NCI-H2107 treated with DMSO at 0.1 percent for 48 hours (cell line): ENCODE data around the gene DBX1.
"Not testable (repeated sequence)": the region's sequence is repeated elsewhere in the genome, so short reads cannot be mapped to it uniquely, and the experiment has no call there.

Experiments used
- DNase-seq: peaks from one replicate; lab custom pipeline; 2025; ENCODE audit not compliant: unreplicated experiment; lab: John Stamatoyannopoulos, UW

DBX1 gene

DNA sequence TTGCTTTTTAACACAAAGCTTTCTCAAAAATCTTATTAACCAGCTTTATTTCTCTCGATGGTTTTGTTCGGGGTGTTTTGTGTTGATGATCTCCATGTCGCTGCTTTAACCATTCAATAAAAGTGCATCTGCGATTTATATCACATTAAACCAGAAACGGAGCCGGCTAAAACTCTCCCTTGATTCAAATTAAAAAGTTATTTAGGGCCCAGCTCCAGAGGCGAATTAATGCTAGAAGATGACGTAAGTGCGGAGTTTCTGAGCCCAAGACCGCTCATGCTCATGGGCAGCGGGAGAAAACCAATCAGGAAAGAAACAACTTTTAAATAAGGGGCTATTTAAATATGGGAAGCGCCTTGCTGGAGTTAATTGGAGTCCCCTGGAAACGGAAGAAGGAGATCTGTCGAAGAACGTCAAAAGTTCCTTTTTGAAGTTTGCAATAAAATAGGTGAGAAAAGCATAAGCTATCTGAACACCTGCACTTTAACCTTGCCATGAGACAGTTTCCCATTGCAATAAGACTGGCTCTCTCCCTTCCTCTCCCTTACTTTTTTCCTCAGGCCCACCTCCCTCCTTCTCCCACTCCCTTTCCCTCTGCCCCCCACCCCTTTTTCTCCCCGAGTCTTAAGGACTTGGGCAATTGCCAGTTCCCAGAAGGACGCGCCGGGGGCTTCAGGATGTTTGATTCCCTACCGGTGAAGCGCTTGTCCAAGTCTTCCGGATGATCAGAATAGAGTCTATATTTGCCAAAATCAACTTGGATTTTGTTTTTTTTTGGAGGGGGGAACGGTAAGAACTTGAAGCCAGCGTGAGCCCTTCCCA is 1.9 kb upstream of the DBX1 start:
- DNase-seq, result no peak

DNA sequence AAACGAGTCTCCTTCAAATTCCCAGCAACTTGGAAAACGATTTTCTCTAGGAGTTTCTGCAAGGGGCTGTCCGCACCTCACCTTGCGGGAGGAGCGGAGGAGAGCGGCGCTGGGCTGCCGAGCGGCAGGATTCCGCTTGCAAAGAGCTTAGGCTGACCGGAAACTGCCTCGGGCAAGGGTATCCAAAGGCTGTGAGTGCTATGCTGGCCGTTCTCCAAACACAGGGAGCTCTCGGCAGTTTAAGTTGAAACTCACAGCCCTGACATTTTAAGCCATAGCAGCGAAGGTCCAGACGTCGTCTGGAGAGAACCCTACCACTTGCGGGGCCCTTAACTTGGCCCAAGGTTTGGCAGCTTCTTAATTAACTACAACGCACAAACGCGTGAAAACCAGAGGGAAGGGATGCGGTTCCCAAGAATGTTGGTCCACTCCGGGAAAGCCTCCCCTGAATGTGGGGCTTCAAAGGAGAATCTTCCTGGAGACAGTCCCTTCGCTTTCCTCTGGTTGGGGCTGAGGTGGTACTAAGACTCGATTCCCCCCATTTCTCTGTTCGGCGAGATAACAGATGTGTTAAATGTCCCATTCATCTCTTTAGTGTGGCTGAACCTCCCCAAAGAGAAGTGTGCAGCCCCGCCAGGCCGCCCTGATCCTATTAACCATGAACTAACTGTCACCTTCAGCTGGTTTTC is 1.1 kb upstream of the DBX1 start:
- no peak for DNase-seq

DNA sequence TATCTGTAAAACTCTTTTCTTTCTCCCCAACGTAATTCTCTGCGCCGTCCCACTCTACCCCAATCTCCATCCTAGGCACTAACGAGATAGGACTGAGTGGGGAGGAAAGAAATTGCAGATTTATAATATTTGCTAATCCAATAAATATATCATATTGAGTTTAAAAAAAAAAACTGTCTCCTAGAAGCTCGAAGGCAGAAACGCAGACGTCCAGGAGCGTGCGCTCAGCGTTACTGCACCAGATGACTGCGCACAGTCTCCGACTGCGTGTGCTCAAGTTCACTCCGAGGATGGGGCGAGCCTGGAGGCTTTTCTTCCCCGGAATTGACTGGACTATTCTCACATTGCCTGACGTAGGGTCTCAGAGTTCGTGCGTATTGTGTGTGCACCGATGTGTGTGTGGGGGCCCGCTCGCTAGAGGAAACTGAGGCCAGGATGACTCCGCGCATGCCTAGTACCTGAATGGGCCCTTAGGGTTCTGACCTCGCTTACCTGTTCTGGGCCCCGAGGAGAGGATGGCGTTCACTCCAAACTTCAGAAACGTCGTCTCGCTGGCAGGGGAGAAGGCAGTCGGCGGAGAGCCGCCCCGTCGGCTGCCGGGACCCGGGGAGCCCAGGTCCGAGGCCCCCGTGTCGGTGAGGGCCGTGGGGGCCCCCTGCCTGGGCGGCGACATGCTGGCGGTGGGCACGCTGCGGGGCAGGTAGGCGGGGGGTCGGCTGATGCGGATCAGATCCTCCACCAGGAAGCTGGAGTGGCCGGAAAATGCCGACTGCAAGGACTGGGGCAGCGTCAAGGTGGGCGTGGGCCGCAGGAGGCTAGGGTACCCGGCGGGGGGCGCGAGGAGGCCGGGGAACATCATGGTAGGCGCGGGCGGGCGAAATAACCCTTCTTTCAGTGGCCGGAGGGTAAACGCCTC is 551 bp downstream of the DBX1 start:
- DNase-seq, result no peak

DNA sequence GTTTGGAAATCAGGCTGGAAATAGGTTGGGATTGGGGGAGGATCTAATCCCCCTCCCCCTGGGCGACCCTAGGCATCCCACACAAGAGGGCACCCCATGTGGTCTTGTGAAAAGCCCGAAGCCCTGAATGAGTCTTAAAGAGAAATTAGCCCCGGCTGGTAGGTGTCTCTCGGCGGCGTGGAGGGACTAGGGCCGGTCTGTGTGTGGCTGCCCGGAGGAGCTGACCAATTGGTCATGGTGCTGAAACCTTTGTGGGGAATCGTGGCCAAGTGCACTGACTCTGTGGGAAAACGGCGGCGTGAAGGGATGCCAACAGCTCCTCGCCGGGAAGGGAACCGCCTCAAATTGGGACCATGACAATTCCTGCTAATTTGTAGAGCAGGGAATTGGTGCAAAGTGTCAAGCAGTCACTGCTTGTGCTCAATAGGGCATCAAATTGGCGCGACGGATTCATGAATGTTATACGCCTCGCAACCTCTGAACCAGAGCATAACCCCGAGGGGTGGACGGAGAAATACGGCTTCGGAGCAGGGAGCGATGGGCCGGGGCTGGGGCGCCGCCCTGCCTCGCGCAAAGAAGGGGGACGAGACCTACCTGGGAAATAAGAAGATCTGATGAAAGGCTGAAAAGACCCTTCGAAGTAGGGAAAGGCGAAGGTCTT is 1.5 kb downstream of the DBX1 start:
- no peak for DNase-seq

DNA sequence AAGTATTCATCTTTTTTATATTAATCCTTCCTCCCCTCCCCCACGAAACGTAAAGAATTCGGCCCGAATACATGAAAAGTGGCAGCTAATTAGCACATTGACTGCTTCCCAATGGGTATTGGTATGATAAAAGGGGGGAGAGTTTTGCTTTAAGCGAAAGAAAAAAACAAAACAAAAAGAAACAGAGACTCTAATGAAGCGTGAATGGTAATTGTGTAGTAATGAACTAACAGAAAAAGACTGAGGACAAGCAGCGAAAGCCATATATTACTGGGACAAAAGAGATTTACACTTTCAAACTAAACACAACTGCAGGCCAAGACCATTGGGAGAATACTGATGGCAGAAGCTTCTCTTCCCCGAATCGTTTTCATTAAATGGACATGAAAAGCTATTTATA is 2.5 kb downstream of the DBX1 start:
- no peak for DNase-seq

DNA sequence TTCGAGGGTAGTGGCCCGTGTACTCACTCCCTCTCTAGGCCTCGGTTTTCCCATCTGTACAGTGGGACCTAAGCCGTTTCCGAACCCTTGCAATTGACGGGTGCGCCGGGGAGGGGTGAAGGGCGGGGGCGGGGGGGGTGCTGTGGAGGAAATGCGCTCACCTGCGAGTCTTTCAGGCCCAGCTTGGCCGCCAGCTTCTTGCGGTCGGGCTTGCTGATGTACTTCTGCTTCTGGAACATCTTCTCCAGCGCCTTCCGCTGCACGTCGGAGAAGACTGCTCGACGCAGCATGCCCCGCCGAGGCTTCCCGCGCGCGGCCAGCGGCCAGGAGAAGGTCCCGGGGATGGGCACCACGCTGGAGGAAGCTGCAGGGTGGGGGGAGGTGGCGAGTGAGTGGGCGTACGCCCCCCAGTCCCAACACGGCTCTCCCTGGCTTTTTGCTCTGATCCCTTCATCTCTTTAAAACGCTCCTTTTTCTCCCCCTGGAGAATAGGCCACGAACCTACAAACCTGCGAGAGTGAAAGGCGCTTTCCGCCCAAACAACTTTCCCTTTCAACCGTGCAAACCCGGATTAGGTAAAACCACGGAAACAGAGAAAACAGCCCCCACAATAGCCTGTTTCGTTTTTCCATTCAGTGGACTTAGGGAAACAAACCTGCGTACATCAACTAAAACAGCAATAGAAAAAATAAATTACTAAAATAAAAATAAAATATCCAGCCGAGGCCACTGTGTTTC is 3.2 kb downstream of the DBX1 start:
- DNase-seq, result no peak

DNA sequence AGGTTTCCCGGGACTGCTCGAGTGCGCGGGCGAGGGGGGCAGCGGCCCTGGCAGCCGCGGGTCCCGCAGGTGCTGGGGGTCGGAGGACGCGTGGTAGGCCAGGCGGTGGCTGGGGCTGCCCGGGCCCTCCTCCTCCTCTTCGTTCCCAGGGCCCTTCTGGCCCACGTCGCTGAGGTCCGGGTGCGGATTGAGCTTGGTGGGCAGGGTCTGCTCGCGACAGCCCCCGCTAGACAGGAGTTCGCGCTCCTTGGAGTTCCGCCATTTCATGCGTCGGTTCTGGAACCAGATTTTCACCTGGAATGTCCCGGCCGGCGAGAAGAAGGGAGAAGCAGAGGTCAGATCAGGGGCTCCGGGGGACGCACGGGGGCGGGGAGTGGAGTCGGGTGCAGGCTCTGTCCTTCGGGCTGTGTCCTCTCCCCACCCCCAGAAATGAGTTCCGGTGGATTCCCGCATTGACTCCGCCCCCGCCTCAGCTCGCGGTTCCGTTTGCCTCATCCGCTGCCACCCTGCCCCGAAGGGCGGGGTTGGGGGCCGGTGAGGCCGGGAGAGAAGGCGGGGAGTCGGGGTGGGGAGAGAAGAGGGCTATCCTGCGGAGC is 3.9 kb downstream of the DBX1 start:
- no peak for DNase-seq

DNA sequence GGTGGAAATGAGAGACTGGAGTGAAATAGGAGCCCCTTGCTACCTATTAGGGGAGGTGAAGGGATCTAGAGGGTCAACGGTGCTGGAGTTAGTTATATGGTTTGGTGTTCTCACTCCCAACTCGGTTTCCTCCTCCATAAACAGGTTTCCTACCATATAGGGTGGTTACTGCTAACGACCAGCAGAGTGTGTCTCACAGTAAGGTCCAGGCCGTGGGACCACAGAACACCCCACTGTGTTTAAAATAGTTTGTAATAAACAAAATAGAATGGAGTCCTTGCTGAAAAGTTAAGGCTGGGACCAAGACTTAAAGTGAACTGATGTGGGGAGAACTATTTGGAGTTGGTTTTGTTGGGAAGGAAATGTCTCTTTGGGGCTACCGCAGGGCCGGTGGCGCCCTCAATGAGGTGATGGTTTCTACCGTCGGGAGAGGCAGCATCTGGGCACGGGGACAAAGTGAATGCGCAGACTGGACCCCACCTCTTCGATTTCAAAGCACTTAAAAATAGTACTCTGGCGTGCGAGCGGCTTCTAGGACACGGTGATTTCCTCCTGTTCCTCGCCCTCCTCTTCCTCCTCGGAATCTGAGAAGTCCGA is 4.5 kb downstream of the DBX1 start:
- no peak for DNase-seq

DNA sequence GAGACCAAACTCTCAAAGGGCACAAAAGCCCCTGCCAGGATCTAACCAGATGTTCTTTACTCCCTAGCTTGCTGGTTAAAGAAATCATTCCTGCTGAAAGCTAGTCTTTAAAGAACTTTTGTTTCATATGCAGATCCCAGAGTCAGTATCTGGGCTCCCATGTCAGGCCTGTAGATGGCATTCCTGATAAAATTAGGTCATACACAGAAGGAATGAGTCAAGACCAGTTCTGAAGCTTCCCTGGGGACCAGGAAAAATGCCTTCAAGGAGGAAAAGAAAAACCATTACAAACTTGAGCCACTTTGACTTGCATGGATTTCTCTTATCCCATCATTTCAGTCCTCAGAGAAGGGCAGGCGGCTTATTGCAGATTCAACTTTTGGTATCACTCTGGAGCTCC is 5.9 kb downstream of the DBX1 start:
- DNase-seq, result no peak

DNA sequence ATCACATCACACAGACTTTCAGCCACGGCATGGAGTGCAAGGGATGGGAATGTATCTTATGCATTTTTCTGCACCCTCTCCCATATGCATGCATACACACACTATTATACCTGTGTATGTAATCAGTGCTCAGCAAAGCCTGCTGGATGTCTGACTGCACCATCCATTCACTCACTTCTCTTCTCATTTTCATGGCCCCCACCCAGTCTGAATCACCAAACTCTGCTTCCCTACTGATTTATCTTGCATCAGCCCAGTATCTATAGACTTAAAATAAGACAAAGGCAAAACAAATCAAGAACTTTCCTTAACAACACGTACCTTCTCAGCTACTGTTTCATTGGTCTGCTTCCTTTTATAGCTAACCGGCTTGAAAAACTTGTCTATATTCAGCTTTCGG is 21.6 kb downstream of the DBX1 start:
- DNase-seq, result no peak

DNA sequence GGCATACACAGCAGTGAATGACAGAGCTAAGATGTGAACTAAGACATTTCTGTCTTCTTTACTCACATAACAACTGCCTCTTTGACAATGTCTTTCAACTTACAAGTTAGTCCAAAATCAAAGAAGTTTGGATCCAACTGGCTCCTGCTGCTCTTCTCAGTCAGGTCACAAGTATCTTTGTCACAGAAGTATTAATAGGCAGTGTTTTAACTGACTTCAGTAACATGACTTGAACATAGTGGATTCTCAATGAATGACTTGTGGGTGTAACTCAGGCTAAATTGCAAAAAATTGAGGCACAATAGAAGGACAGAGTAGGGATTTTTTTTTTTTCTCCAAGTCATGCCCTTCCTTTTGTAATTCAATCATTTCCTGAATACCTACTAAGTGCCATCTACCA is 22.6 kb downstream of the DBX1 start:
- no peak for DNase-seq

DNA sequence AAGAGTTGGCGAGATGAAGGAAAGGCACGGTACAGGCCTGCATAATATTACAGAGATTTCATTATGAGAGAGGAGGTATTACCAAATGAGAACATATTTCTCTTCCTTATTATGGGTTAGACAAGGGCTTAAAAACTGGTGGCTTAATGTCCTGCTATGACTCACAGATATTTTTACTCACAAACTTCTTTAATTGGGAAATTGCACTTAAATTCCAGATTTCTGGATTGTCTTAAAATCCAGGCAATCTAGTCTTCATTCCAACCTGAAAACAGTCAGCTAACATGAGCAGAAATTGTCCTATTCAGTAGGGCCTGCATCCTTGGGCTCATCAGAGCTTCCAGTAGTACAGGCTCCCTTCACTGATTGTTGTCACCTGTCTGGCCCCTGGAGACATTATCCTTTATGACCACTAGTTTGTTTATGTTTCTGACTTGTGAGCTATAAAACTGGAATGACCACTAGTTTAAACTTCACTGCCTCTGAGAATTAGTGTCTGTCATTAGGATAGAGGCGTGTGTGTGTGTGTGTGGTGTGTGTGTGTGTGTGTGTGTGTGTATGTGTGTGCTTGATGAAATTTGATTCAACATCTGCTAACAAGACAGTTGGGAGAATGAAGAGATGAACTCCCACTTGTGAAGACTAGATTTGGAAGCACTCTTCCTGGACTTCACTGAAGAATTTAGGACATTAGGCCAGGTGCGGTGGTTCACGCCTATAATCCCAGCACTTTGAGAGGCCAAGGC is 25.1 kb downstream of the DBX1 start:
- no peak for DNase-seq

DNA sequence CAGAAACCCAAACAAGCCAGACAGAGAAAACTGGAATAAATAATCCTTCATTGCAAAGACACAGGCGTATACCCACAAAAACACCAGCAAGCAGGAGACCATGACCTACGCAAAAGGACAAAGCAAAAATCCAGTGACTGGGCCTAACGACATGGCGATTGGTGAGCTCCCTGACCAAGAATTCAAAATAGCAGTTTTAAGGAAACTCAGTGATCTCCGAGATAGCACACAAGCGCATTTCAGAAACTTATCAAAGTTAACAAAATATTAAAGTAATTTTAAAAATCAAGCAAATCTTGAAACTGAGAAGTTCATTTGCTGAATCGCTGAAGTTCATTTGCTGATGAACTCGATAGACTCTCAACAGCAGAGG is 27.6 kb downstream of the DBX1 start:
- no peak for DNase-seq

DNA sequence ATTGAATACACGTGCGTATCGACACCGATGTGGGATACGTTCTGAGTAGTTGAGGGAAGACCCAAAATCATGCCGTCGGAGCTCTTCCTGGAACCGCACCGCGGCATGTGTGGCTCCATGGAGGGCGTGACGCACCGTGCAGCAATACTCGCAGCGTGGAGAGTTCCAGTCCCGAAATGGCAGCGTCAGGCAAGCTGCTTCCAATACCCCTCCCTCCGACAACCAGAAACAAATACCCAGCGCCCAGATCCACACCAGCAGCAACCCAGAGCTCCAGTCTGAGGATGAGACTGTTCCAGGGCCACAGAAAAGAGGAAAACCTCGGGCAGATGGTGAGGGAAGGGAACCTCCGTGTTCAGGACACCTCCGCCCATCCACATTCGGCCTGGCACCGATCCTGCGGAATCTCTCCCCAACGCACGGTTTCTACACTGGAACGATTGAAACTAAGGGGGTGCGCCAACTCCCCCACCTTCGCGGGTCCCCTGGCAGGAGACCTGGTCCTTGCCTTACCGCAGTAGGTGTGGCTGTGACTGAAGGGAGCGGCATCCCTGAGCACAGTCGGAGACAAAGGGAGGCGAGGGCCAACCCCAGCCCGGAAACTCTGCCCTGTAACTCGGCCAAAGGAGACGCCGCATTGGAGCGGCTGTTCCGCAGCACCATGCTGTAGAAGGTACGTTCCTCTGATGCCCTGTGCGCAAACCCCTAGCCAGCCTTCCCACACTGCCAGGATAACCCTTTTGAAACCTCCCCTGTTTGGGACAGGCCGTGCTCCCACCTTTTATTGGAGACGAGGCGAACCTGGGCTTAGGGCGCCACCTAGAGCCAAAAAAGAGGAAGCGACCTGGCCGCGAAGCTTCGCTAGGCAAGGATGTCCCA is 28.2 kb downstream of the DBX1 start:
- DNase-seq, result peak; percentile 27

DNA sequence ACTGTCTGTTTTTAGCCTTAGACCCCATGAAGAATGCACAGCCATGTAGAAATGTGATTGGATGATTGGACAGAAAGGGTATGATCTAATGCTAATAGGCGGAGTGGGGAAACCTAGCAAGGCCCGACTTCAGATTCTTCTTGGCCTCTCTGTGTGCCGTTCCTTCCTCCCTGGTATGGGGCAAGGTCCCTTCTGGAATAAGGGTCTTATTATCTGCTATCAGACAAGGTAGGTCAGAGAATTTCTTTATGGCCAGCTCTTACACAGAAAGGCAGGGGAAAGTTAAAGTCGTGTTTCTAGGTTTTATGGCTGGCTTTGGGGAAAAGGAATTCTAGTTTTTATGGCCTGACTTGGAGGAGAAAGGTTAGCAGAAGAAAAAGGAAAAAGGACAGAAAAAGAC is 30.6 kb downstream of the DBX1 start:
- no peak for DNase-seq

DNA sequence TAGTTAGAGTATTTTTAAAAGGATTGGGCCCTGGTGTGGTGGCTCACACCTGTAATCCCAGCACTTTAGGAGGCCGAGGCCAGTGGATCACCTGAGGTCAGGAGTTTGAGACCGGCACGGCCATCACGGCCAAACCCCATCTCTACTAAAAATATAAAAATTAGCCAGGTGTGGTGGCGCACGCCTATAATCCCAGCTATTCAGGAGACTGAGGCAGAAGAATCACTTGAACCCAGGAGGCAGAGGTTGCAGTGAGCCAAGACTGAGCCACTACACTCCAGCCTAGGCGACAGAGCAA is 31.8 kb downstream of the DBX1 start:
- DNase-seq, result not testable (repeated sequence)

DNA sequence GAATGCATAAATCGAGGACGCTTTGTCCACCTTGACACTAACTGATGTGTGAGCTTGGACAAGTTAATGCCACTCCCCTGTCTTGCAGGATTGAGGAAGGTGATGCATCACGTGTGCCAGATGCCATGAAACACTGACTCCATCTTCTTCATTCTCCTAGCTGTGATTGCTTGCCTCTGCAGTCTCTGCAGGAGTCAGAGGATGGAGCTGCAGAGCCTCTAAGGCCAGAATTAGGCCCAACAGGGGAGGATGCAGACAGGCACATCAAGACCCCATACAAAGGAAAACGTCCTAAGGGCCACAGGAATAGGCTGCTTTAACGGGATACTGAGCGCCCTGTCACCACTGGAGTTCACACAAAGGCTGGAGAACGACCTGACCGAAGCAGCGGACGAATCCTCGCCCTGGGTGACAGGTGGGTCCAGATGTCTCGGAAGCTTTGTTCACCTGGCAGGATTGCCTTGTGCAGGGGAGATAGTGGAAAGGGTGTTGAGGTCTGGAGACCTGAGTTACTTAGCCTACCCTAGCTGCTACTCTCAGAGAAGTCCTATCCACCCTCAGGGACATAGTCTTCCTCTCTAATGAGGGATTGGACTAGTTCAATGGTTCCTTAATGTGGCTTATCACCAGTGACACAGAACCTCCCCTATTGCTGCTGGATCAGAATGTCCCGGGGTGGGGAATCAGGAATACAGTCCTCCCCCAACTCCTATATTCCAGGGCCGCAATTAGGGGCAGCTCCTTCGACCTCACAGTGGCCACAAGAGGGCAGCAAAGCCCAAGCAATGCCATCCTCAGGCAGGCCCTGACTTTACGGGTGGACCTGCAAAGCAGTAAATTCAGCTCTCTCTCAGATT is 32.4 kb downstream of the DBX1 start:
- no peak for DNase-seq
